HCT116 (cell line): ENCODE measurements around the gene EEPD1. TPM values are rescaled to one million over a fixed set of nuclear protein-coding genes. Genes with fewer than 3 reads are reported as not detected.

ENCODE experiments used
- ATAC-seq: fragments of 200-7000 bp; cut with Tn5 transposase; 2 replicates; pipeline ENCODE4 v1.9.1; 2020; ENCODE audit warnings: mild to moderate bottlenecking, moderate library complexity
- BruUV-seq: library from RNA; stranded (reverse); fragments of 400-500 nt; replicated peaks from 2 replicates; lab custom pipeline; 2021; lab: Mats Ljungman, UMichigan
- CTCF ChIA-PET: fragments of 300-600 bp; sonication (Branson Sonifier 250); formaldehyde crosslinking; loops from one replicate; lab custom pipeline; 2021; ENCODE audit warnings: antibody characterized with exemption; lab: Charles Lee
- POLR2A ChIA-PET: fragments of 300-600, 350-600 bp; sonication (Branson Sonifier 250); formaldehyde crosslinking; loops from one replicate; lab custom pipeline; 2021; ENCODE audit warnings: antibody characterized with exemption; lab: Charles Lee
- RAD21 ChIA-PET, 2 experiments: fragments of 300-600 bp; sonication (Branson Sonifier 250); formaldehyde crosslinking; loops; one replicate each; lab custom pipeline; 2023; ENCODE audit warnings: low total read pairs in 2 of 2; ENCODE audit not compliant: uncharacterized antibody in 2 of 2, unreplicated experiment in 2 of 2, low non-redundant PET in 1 of 2; lab: Charles Lee
- DNase-seq: peaks from one replicate; pipeline ENCODE4 v3.0.0-alpha.2; 2010; ENCODE audit warnings: low read depth, low spot score
- H2AFZ ChIP-seq: fragments of 200-600 bp; shearing (Covaris generic), sonication (generic); 2 replicates; pipeline ENCODE4 v1.6.1; 2017; ENCODE audit warnings: low read depth, mixed run types, mixed read lengths, antibody characterized with exemption, low read length; ENCODE audit not compliant: poor library complexity, severe bottlenecking
- H3K27ac ChIP-seq: 2 replicates; pipeline ENCODE4 v1.5.1; 2012; ENCODE audit warnings: low read depth, low read length
- H3K27me3 ChIP-seq: fragments of 200-600 bp; sonication (generic); 2 replicates; pipeline ENCODE4 v1.6.1; 2016; ENCODE audit warnings: mixed run types, low read length, mixed read lengths; ENCODE audit not compliant: insufficient read depth
- H3K36me3 ChIP-seq, 2 experiments: fragments of 200-500 bp in 1 of 2; fragments of 200-600 bp in 1 of 2; sonication (Bioruptor generic) in 1 of 2; sonication (generic) in 1 of 2; 2 replicates each; pipeline versions ENCODE4 v1.5.1 to v1.6.1; 2014 to 2016; ENCODE audit warnings: low read length in 2 of 2, inconsistent platforms in 1 of 2, mixed read lengths in 1 of 2, mixed run types in 1 of 2; ENCODE audit not compliant: insufficient read depth in 2 of 2, control insufficient read depth in 1 of 2
- H3K4me1 ChIP-seq, 2 experiments: fragments of 200-600 bp in 1 of 2; sonication (generic) in 1 of 2; 2 replicates each; pipeline versions ENCODE4 v1.5.1 to v1.6.1; 2012 to 2017; ENCODE audit warnings: low read length in 2 of 2, inconsistent platforms in 1 of 2, mild to moderate bottlenecking in 1 of 2, mixed read lengths in 1 of 2, mixed run types in 1 of 2, moderate library complexity in 1 of 2; ENCODE audit not compliant: insufficient read depth in 2 of 2, control insufficient read depth in 1 of 2
- H3K4me2 ChIP-seq: fragments of 200-600 bp; sonication (generic); 2 replicates; pipeline ENCODE4 v1.6.1; 2017; ENCODE audit warnings: mixed run types, low read length, mixed read lengths
- H3K4me3 ChIP-seq, 2 experiments: fragments of 200-600 bp in 1 of 2; sonication (generic) in 1 of 2; replicated peaks in 1 of 2; 2 replicates each; pipeline ENCODE4 v1.5.1; 2011 to 2016; ENCODE audit warnings: low read length in 2 of 2, control low read depth in 1 of 2, low read depth in 1 of 2, mild to moderate bottlenecking in 1 of 2, mixed read lengths in 1 of 2, mixed run types in 1 of 2
- H3K79me2 ChIP-seq: fragments of 200-600 bp; sonication (generic); 2 replicates; pipeline ENCODE4 v1.6.1; 2017; ENCODE audit warnings: mild to moderate bottlenecking, mixed run types, low read length, moderate library complexity, mixed read lengths; ENCODE audit not compliant: insufficient read depth
- H3K9ac ChIP-seq: fragments of 200-600 bp; sonication (generic); 2 replicates; pipeline ENCODE4 v1.6.1; 2016; ENCODE audit warnings: low read length, mixed read lengths
- H3K9me2 ChIP-seq: fragments of 200-600 bp; sonication (generic), shearing (Covaris generic); 2 replicates; pipeline ENCODE4 v1.6.1; 2017; ENCODE audit warnings: mixed run types, mild to moderate bottlenecking, moderate library complexity; ENCODE audit not compliant: insufficient read depth
- H3K9me3 ChIP-seq, 2 experiments: fragments of 200-500 bp in 1 of 2; fragments of 200-600 bp in 1 of 2; sonication (Bioruptor generic) in 1 of 2; sonication (generic) in 1 of 2; 2 replicates each; pipeline ENCODE4 v1.6.1; 2014 to 2017; ENCODE audit warnings: low read length in 2 of 2, mixed read lengths in 2 of 2, inconsistent platforms in 1 of 2, low read depth in 1 of 2, mild to moderate bottlenecking in 1 of 2, mixed run types in 1 of 2, moderate library complexity in 1 of 2; ENCODE audit not compliant: control insufficient read depth in 1 of 2, insufficient read depth in 1 of 2
- H4K20me1 ChIP-seq: fragments of 200-600 bp; sonication (generic), shearing (Covaris generic); 2 replicates; pipeline ENCODE4 v1.6.1; 2017; ENCODE audit warnings: mixed run types, mild to moderate bottlenecking, moderate library complexity; ENCODE audit not compliant: insufficient read depth
- CBX3 ChIP-seq: IDR thresholded peaks from 2 replicates; pipeline ENCODE4 v1.6.1; 2012; ENCODE audit warnings: low read depth
- CEBPB ChIP-seq: IDR thresholded peaks from 2 replicates; pipeline ENCODE4 v1.6.1; 2012; ENCODE audit warnings: low read depth
- CTCF ChIP-seq, 3 experiments: fragments of 200-600 bp in 1 of 3; sonication (generic) in 1 of 3; IDR thresholded peaks in 2 of 3; conservative IDR thresholded peaks in 1 of 3; 2 replicates each; pipeline ENCODE4 v1.5.1; 2012 to 2017; ENCODE audit warnings: low read depth in 2 of 3, low read length in 2 of 3, antibody characterized with exemption in 1 of 3, borderline replicate concordance in 1 of 3, control low read depth in 1 of 3, mild to moderate bottlenecking in 1 of 3, mixed read lengths in 1 of 3, mixed run types in 1 of 3, moderate library complexity in 1 of 3; ENCODE audit not compliant: insufficient read depth in 1 of 3
- EGR1 ChIP-seq: IDR thresholded peaks from 2 replicates; pipeline ENCODE4 v1.6.1; 2012; ENCODE audit warnings: low read depth
- ELF1 ChIP-seq: IDR thresholded peaks from 2 replicates; pipeline ENCODE4 v1.6.1; 2012; ENCODE audit warnings: low read depth, borderline replicate concordance
- EZH2phosphoT487 ChIP-seq: fragments of 200-600 bp; IDR thresholded peaks from 2 replicates; pipeline ENCODE4 v1.6.1; 2018; ENCODE audit warnings: antibody characterized with exemption, borderline replicate concordance
- FOSL1 ChIP-seq: IDR thresholded peaks from 2 replicates; pipeline ENCODE4 v1.6.1; 2012; ENCODE audit warnings: low read depth
- JUND ChIP-seq: IDR thresholded peaks from 2 replicates; pipeline ENCODE4 v1.6.1; 2012
- MAX ChIP-seq: IDR thresholded peaks from 2 replicates; pipeline ENCODE4 v1.6.1; 2012
- POLR2A ChIP-seq: IDR thresholded peaks from 2 replicates; pipeline ENCODE4 v1.7.0; 2011; ENCODE audit warnings: borderline replicate concordance; ENCODE audit not compliant: insufficient read depth, insufficient read length; ENCODE audit errors: extremely low read depth
- SIN3A ChIP-seq: IDR thresholded peaks from 2 replicates; pipeline ENCODE4 v1.6.1; 2012; ENCODE audit warnings: low read depth
- SP1 ChIP-seq: IDR thresholded peaks from 2 replicates; pipeline ENCODE4 v1.6.1; 2012; ENCODE audit warnings: low read depth
- SRF ChIP-seq: IDR thresholded peaks from 2 replicates; pipeline ENCODE4 v1.6.1; 2012; ENCODE audit warnings: low read depth
- ZNF274 ChIP-seq: fragments of 200-500 bp; sonication (Bioruptor generic); IDR thresholded peaks from 2 replicates; pipeline ENCODE4 v1.6.1; 2014; ENCODE audit warnings: mild to moderate bottlenecking, low read depth, low read length, inconsistent platforms
- intact Hi-C: fragments of 100-400 bp; cut with micrococcal nuclease; formaldehyde crosslinking; loops from 2 replicates; pipeline ENCODE4 v1.10.0; 2022
- total RNA-seq: library from RNA; stranded (reverse); gene quantifications from one replicate; pipeline ENCODE4 v1.2.1, GENCODE V29; 2021; ENCODE audit not compliant: unreplicated experiment
- TF ChIP-seq, protein P1 (sequence below): IDR thresholded peaks from 2 replicates; pipeline ENCODE4 v1.6.1; 2011; ENCODE audit warnings: mild to moderate bottlenecking, low read length, moderate library complexity; ENCODE audit not compliant: insufficient replicate concordance; ENCODE audit errors: extremely low read depth
- TF ChIP-seq, protein P2 (sequence below): IDR thresholded peaks from 2 replicates; pipeline ENCODE4 v1.6.1; 2012

EEPD1 gene
- total RNA-seq, 1 experiment from 2014 or later, result 4.2 TPM

DNA sequence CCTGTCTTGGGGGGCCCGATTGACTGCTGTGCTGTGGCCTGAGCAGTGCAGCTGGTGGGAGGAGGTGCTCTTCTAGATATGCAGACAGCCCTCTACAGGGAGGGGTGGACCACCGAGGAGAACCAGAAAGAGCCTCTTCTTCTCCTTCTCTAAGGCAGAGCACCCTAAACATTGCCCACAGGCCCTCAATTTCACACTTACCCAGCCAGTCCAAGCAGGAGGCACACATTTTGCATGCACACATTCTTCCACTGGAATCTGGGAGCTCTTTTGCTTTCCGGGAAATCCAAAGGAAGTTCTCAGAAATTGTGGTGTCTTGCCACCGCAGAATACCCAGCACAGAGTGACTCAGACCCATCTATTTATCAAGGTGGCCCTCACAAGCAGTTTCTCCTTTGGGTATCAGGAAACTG is 45.8 kb downstream of the EEPD1 start:
- intact Hi-C loops, result no loop called here
- CTCF ChIA-PET, result no interaction called here

More for the DNA sequence above, 45.8 kb downstream of the EEPD1 start:
- Histone ChIP-seq H3K27me3 (no peaks in the 10 kb centered on the region), H4K20me1 (no peaks in the 10 kb centered on the region), H3K9me3 (no peaks in the 10 kb centered on the region), H3K4me2 (no peak overlapping the region), H3K9ac (no peak overlapping the region), H3K79me2 (no peaks in the 10 kb centered on the region), H3K9me2 (no peaks in the 10 kb centered on the region), H3K36me3 (no peaks in the 10 kb centered on the region), H3K4me1 (no peaks in the 10 kb centered on the region), H2AFZ (no peak overlapping the region), H3K27ac (no peak overlapping the region), H3K4me3 (no peak overlapping the region)
- RAD21 ChIA-PET, result no interaction called here
- no peak for DNase-seq
- no peak for TF ChIP-seq SP1
- TF ChIP-seq EZH2phosphoT487, result no peak
- TF ChIP-seq ZNF274, result no peak
- no peak for TF ChIP-seq FOSL1
- no peak for TF ChIP-seq ELF1
- TF ChIP-seq CBX3, result no peak
- TF ChIP-seq, protein P1, sequence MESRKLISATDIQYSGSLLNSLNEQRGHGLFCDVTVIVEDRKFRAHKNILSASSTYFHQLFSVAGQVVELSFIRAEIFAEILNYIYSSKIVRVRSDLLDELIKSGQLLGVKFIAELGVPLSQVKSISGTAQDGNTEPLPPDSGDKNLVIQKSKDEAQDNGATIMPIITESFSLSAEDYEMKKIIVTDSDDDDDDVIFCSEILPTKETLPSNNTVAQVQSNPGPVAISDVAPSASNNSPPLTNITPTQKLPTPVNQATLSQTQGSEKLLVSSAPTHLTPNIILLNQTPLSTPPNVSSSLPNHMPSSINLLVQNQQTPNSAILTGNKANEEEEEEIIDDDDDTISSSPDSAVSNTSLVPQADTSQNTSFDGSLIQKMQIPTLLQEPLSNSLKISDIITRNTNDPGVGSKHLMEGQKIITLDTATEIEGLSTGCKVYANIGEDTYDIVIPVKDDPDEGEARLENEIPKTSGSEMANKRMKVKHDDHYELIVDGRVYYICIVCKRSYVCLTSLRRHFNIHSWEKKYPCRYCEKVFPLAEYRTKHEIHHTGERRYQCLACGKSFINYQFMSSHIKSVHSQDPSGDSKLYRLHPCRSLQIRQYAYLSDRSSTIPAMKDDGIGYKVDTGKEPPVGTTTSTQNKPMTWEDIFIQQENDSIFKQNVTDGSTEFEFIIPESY, result no peak
- no peak for TF ChIP-seq MAX
- TF ChIP-seq JUND, result no peak
- TF ChIP-seq SRF, result no peak
- TF ChIP-seq EGR1, result no peak
- no peak for TF ChIP-seq CTCF (IDR thresholded peaks at IDR 0.05 in 2 of 3, conservative IDR thresholded peaks at IDR 0.05 in 1 of 3; ENCODE audit: borderline replicate concordance in 1 of 3, insufficient read depth in 1 of 3, low read depth in 2 of 3, low read length in 2 of 3)
- no peak for TF ChIP-seq SIN3A
- TF ChIP-seq, protein P2, sequence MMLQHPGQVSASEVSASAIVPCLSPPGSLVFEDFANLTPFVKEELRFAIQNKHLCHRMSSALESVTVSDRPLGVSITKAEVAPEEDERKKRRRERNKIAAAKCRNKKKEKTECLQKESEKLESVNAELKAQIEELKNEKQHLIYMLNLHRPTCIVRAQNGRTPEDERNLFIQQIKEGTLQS, result no peak
- TF ChIP-seq POLR2A, result no peak
- TF ChIP-seq CEBPB, result no peak
- POLR2A ChIA-PET, result no interaction called here
- ATAC-seq, result no peak
- BruUV-seq, result no TSS peak
